ENCODE data around the gene NEAT1.
"Not testable (repeated sequence)": the region's sequence is repeated elsewhere in the genome, so short reads cannot be mapped to it uniquely, and the experiment has no call there.

Gene NEAT1

DNA sequence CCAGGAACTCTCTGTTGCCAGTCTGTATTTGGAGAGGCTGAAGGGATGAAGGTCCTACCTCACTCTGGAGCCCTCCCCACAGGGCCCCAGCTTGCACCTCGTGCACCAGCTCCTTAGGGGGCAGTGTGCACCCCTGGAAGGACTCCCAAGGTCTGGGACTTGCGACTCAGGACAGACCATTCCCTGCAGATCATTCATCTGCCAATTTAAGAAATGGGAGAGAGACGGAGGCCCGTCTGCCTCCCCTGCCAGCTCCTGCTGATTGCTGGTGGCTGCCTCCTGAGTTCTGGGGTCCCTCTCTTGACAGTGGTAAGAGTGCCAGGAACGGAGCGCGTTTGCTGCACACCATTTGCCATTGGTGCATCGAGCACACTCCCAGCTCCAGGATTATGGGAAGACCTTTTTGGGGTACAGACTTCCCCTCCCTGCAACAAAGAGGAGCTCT, 48.9 kb downstream of the NEAT1 start:
- no peak overlapping the region; the same call in 1 of the 2 replicates for H3K4me3 ChIP-seq (ENCODE audit: low read length)
- no peak for TF ChIP-seq ZNF274 (IDR thresholded peaks at IDR 0.05; ENCODE audit: low read depth, low read length)

GRCh38 chr11:65472588-65473277, 50.1 kb downstream of the NEAT1 start:
- H3K4me3 ChIP-seq (ENCODE audit: low read length): not testable (repeated sequence)

DNA sequence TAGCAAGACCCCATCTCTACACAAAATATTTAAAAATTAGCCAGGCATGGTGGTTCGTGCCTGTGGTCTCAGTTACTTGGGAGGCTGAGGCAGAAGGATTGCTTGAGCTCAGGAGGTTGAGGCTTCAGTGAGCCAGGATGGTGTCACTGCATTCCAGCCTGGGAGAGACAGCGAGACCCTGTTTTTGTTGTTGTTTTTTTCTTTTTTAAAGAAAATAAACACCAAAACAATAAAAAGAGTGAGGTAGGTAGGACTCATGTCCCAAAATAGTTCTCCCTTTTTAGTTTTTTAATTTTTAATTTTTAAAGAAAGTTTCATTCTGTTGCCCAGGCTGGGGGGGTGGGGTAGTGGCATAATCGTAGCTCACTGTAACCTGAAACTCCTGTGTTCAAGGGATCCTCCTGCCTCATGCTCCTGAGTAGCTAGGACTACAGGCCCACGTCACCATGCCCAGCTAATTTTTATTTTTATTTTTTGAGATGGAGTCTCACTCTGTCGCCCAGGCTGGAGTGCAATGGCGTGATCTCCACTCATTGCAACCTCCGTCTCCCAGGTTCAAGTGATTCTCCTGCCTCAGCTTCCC, 50.8 kb downstream of the NEAT1 start:
- TF ChIP-seq ZNF274 (IDR thresholded peaks at IDR 0.05; ENCODE audit: low read depth, low read length): no peak
- no peak overlapping the region for H3K4me3 ChIP-seq (ENCODE audit: low read length)

GRCh38 chr11:65474864-65475263, 52.3 kb downstream of the NEAT1 start:
- no peak for TF ChIP-seq ZNF274 (IDR thresholded peaks at IDR 0.05; ENCODE audit: low read depth, low read length)
- no peak overlapping the region for H3K4me3 ChIP-seq (ENCODE audit: low read length)

- peak overlapping the region; percentile 88 for H3K4me3 ChIP-seq (ENCODE audit: low read length)
- TF ChIP-seq ZNF274 (IDR thresholded peaks at IDR 0.05; ENCODE audit: low read depth, low read length): no peak
Observed at GRCh38 chr11:65476632-65477148, 54.1 kb downstream of the NEAT1 start.

DNA sequence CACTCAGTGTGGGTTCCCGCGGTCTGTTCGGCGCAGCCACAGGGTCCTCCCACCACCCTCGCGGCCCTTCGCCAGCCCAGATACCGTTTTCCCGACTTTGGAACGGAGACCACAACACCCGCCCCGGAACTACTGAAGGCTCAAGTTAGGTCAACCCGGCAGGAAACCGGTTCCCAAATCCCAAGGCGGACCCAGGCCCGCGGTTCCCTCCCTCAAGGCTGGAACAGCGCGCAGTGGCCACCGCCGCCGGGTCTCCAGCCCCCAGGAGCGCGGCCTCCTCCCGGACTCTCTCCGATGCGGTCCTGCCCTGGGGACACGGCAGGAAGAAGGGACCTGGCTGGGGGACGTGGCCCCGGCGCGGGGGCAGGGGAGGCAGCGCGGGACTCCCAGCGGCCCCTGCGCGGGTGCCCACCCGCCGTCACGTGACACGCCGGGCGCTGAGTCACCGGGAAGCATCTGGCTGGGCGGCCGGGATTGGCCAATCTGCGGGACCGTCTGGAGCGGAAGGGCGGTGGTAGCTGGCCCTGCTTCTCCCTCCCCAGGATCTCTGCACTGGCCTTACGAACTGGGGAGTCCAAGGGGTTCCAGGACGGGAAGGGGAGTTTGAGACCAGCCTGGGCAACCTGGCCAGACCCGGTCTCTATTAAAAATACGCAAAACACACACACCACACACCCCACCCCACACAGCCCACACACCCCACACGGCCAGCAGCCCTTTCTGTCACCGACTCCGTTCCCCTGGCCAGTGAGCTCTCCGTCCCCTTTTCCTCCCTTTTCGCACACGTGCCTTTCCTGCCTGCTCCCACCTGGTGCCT, 54.8 kb downstream of the NEAT1 start:
- peak overlapping the region; percentile 88 for H3K4me3 ChIP-seq (ENCODE audit: low read length)
- no peak for TF ChIP-seq ZNF274 (IDR thresholded peaks at IDR 0.05; ENCODE audit: low read depth, low read length)

GRCh38 chr11:65478388-65479183, 56.0 kb downstream of the NEAT1 start:
- no peak for TF ChIP-seq ZNF274 (IDR thresholded peaks at IDR 0.05; ENCODE audit: low read depth, low read length)
- no peak overlapping the region for H3K4me3 ChIP-seq (ENCODE audit: low read length)

DNA sequence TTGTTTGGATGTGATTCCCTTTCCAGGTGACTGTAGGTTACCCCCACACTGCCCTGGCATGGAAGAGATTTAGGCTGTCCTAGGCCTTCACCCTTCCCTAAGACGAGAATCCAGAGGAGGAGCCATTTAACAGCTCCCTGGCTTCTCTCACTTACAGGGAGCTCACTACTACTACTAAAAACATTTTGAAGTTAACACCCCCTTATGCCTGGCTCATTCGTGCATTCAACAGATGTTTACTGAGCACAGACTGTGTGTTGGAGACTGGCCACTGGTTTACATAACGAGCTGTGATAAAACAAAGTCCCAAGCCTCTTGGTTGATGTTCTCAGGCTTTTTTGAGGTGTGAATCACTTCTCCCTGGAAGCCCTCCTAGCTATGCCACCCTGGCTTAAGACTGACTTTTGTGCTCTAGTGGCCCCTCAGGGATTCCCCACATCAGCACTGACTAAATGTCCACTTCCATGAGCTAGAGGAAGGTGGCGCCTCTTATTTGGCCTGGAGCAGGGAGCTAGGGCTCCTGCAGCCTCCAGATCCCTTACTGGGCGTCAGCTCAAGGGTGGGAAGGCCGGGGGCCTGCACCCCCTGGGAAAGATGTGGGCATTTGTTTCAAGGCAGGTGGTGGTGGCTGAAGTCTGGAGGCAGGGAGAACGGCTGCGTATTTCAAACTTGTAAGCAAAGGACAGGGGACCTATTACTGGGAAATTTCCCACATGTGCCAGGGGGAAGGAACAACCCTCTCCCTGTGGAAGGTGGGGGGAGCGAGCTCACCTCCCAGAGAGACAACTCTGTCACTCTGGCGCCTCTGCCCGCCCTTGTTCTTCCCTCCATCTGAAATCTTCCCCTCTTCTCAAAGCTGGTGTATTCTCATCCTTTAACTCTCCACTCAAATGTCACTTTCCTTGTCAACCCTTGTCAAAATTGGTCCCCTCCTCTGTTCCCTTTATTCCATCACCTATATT, 56.9 kb downstream of the NEAT1 start:
- H3K4me3 ChIP-seq (ENCODE audit: low read length): no peak overlapping the region
- TF ChIP-seq ZNF274 (IDR thresholded peaks at IDR 0.05; ENCODE audit: low read depth, low read length): no peak

- TF ChIP-seq ZNF274 (IDR thresholded peaks at IDR 0.05; ENCODE audit: low read depth, low read length): no peak
- no peak overlapping the region for H3K4me3 ChIP-seq (ENCODE audit: low read length)
Observed at GRCh38 chr11:65482306-65482850, 59.8 kb downstream of the NEAT1 start.

DNA sequence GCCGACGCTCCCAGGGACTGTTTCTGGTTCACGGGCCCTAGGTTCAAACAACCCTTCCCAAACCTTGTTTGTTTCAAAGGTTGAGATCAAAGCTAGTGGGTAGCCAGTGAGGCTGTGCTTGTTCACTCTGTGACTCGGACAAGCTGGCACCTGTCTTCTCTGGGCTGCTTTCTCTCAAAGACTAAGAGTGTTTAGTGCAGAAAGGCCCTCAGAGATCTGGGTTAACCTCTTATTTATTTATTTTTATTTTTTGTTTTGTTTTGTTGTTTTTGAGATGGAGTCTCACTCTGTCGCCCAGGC, 63.3 kb downstream of the NEAT1 start:
- H3K4me3 ChIP-seq (ENCODE audit: low read length): no peak overlapping the region
- no peak for TF ChIP-seq ZNF274 (IDR thresholded peaks at IDR 0.05; ENCODE audit: low read depth, low read length)

- H3K4me3 ChIP-seq (ENCODE audit: low read length): no peak overlapping the region
- no peak for TF ChIP-seq ZNF274 (IDR thresholded peaks at IDR 0.05; ENCODE audit: low read depth, low read length)
Observed at GRCh38 chr11:65486570-65487466, 64.2 kb downstream of the NEAT1 start.
